GM12878 (cell line): ENCODE results near the gene CNTNAP5. TPM values are rescaled to one million over a fixed set of nuclear protein-coding genes. Genes with fewer than 3 reads are reported as not detected.

Experiments used
- E2F8 ChIP-seq: fragments of 450-650 bp; IDR thresholded peaks from 2 replicates; pipeline ENCODE4 v1.6.1; 2018; ENCODE audit warnings: mild to moderate bottlenecking, low read depth, moderate library complexity; ENCODE audit not compliant: partially characterized antibody
- NR2F1 ChIP-seq: fragments of 450-650 bp; conservative IDR thresholded peaks from 2 replicates; pipeline ENCODE4 v1.6.1; 2017; ENCODE audit warnings: mild to moderate bottlenecking
- SKIL ChIP-seq: fragments of 450-650 bp; IDR thresholded peaks from 2 replicates; pipeline ENCODE4 v1.6.1; 2017; ENCODE audit warnings: mild to moderate bottlenecking, low read depth, inconsistent platforms; ENCODE audit not compliant: poor library complexity, severe bottlenecking
- SMAD5 ChIP-seq: IDR thresholded peaks from 2 replicates; pipeline ENCODE4 v1.6.1; 2016; ENCODE audit warnings: antibody characterized with exemption, low read depth
- ZBTB4 ChIP-seq: fragments of 450-650 bp; formaldehyde crosslinking; IDR thresholded peaks from 2 replicates; pipeline ENCODE4 v1.4.0; 2022; ENCODE audit warnings: mild to moderate bottlenecking, moderate library complexity
- polyA plus RNA-seq, 11 experiments: library from polyadenylated mRNA; depleted of rRNA in 4 of 11; unstranded in 6 of 11; stranded (reverse) in 5 of 11; fragments of >200 nt; fragmentation: Nextera tagmentation in 4 of 11; fragmentation: Illumina TruSeq in 1 of 11; extraction: Ambion mirVana in 4 of 11; extraction: Trizol in 1 of 11; gene quantifications; 1 replicate in 1 of 11; 2 replicates in 10 of 11; pipeline versions ENCODE4 v1.2.1 to v1.2.3, GENCODE V29; 2011 to 2016; ENCODE audit warnings: inconsistent platforms in 2 of 11, missing spikeins in 2 of 11, low read depth in 1 of 11
- total RNA-seq, 4 experiments: library from RNA; depleted of rRNA in 3 of 4; stranded (reverse); fragments of >200 nt in 3 of 4; fragmentation: Illumina TruSeq in 1 of 4; extraction: Trizol in 1 of 4; gene quantifications; 2 replicates each; pipeline versions ENCODE4 v1.2.1 to v1.2.3, GENCODE V29; 2013 to 2021

Gene CNTNAP5
- total and polyA plus RNA-seq, 10 of the 15 experiments (the other 5 are each of a cell fraction or from before 2014, with no cell fraction given): not detected

- no peak for TF ChIP-seq SKIL
- no peak for TF ChIP-seq E2F8
- no peak for TF ChIP-seq ZBTB4 (CRISPR knock-in tag)
- TF ChIP-seq SMAD5: no peak
- TF ChIP-seq NR2F1: no peak
These were observed 855.9 kb downstream of the CNTNAP5 start (continued) for GRCh38 chr2:124880995-124881394.
